ENCODE data around the gene TEX14.

TEX14 gene, protein sequence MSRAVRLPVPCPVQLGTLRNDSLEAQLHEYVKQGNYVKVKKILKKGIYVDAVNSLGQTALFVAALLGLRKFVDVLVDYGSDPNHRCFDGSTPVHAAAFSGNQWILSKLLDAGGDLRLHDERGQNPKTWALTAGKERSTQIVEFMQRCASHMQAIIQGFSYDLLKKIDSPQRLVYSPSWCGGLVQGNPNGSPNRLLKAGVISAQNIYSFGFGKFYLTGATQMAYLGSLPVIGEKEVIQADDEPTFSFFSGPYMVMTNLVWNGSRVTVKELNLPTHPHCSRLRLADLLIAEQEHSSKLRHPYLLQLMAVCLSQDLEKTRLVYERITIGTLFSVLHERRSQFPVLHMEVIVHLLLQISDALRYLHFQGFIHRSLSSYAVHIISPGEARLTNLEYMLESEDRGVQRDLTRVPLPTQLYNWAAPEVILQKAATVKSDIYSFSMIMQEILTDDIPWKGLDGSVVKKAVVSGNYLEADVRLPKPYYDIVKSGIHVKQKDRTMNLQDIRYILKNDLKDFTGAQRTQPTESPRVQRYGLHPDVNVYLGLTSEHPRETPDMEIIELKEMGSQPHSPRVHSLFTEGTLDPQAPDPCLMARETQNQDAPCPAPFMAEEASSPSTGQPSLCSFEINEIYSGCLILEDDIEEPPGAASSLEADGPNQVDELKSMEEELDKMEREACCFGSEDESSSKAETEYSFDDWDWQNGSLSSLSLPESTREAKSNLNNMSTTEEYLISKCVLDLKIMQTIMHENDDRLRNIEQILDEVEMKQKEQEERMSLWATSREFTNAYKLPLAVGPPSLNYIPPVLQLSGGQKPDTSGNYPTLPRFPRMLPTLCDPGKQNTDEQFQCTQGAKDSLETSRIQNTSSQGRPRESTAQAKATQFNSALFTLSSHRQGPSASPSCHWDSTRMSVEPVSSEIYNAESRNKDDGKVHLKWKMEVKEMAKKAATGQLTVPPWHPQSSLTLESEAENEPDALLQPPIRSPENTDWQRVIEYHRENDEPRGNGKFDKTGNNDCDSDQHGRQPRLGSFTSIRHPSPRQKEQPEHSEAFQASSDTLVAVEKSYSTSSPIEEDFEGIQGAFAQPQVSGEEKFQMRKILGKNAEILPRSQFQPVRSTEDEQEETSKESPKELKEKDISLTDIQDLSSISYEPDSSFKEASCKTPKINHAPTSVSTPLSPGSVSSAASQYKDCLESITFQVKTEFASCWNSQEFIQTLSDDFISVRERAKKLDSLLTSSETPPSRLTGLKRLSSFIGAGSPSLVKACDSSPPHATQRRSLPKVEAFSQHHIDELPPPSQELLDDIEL (N-terminal part only)

DNA sequence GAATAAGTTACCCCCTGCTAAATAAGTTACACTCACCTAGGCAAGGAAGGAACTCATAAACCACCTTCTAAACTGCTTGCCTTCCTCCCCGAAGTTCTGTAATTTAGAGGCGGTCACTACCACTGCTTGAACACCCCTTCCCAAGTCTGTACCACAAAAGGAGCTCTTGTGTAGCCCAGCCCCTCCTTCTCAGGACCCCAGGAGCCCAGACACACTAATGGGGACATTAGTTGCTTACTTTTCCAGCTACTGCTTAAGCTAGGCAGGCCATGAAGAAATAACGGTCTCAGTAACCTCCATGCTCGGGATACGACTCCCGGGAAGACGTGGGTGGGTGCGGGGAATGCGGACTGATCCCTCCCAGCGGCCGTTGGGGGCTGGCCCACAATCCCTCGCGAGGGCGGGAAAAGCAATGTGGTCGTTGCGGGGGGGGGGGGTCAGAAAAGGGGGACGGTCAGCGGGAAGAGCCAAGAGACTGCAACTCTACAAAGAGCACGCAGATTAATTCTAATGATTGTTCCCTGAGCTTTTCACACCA is at the start of gene TEX14:
Gene TEX14, minus strand, starts transcription at position 345 of the 538 bp plus-strand sequence. CDS start 40,044 bp downstream, outside the sequence.
- in situ Hi-C loops (cut with MboI; ENCODE audit: low sequenced_read_pairs), result no loop called here

DNA sequence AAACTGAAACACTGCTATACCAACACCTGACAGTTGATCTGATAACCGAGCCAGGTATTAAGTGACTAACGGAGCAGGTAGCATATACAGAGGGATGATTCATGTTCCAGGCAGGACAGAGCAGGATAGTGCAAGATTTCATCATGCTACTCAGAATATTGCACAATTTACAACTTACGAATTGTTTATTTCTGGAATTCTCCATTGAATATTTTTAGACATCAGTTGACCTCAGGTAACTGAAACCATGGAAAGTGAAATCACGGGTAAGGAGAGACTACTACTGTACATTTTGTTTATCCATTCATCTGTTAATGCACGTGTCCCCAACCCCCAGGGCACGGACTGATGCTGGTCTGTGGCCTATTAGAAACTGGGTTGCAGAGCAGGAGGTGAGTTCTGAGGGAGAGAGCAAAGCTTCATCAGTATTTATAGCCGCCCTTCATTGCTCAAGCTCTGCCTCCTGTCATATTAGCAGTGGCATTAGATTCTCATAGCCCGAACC is 49.3 kb upstream of the TEX14 start:
- in situ Hi-C loops (cut with MboI; ENCODE audit: low sequenced_read_pairs), result no loop called here

DNA sequence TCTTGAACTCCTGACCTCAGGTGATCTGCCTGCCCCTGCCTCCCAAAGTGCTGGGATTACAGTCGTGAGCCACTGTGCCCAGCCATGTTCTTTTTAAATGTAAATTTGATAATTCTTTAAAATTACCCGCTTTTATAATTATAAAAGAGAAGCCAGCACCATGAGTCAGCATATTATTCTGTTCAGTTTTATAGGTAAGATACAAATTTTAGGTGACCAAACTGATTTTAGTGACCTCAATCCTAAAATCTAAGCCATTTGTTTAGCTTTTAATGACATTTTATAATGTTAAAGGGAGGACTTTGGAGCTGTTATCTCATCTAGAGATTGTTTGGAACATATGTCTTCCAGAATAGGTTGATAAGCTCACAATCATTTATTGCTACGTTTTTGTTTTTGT is 43.0 kb upstream of the TEX14 start:
- in situ Hi-C loops (cut with MboI; ENCODE audit: low sequenced_read_pairs), result no loop called here

DNA sequence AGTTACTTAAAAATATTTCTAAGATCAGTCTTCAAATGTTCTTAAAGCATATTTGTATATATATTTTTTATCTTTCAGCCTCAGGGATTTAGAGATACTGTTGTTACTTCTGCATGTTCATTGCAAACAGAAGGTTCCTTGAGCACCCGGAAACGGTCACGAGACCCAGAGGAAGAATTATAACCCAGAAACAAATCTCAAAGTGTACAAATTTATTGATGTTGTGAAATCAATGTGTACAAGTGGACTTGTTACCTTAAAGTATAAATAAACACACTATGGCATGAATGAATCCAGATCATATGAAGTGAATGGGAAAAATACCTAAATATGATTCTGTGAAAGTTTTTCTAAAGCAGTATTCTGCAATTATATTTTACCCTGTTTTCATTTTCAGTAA is 42.2 kb upstream of the TEX14 start:
- in situ Hi-C loops (cut with MboI; ENCODE audit: low sequenced_read_pairs), result no loop called here

DNA sequence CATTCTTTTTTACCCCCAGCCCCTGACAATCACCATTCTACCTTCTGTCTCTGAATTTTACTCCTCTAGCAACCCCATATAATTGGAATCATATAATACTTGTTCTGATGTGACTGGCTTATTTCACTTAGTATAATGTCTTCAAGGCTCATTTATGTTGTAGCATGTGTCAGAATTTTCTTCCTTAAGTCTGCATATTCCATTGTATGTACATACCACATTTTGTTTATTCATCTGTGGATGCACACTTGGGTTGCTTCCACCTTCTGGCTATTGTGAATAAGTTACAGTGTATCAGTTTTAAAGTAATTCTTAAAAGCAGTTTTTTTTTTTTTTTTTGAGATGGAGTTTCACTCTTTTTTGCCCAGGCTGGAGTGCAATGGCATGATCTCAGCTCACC is 39.1 kb upstream of the TEX14 start:
- in situ Hi-C loops (cut with MboI; ENCODE audit: low sequenced_read_pairs), result no loop called here

DNA sequence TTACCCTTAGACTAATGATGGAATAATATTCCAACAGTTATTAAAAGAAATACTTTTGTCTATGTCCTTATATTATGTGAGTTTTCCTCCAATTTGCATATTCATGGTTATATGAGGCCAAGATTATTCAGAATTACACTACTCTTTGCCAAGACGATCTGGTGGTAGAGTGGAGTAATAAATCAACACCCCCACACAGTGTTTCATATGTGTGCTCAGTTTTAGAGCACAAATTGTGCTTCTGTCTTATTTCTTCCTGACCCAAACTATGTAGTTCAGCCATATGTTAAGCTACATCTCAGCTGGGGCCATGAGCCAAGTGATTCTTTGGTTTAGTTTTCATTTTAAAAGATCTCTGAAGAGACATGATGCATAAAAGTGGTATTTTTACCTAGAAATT is 37.0 kb upstream of the TEX14 start:
- in situ Hi-C loops (cut with MboI; ENCODE audit: low sequenced_read_pairs), result no loop called here

DNA sequence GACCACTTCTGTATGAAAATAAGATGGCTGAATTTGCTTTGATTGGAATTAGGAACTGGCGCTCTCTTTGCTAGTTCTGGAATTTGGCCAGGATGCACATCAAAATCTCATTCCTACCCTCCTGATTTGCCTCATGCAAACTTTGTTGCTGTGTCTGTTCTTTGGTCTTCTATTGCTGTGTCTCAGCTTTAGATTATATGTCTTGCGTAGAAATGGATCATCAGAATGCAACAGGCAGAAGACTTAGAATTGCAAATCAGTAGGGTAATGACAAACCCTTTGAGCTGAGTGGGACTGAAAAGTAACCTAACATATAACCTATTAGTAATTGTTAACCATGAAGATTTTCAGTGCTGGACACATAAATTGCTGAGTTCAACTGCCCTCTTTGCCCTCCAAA is 30.9 kb upstream of the TEX14 start:
- in situ Hi-C loops (cut with MboI; ENCODE audit: low sequenced_read_pairs), result no loop called here

DNA sequence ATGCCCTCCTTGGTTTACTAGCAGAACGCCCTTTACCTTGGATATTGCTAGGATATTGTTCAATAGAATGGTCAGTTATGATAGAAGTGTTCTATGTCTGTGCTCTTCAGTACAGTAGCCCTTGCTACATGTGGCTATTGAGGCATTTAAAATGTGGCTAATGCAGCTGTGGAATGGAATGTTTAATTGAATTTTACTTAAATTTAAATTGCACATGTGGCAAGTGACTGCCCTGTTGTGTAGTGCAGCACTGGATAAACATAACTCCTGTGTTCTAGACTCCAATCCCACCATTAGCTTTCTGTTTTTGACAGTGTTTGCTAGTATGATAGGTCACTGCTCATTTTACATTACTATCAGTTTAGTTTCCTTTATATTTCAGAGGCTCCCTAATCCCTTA is 30.4 kb upstream of the TEX14 start:
- in situ Hi-C loops (cut with MboI; ENCODE audit: low sequenced_read_pairs), result no loop called here

DNA sequence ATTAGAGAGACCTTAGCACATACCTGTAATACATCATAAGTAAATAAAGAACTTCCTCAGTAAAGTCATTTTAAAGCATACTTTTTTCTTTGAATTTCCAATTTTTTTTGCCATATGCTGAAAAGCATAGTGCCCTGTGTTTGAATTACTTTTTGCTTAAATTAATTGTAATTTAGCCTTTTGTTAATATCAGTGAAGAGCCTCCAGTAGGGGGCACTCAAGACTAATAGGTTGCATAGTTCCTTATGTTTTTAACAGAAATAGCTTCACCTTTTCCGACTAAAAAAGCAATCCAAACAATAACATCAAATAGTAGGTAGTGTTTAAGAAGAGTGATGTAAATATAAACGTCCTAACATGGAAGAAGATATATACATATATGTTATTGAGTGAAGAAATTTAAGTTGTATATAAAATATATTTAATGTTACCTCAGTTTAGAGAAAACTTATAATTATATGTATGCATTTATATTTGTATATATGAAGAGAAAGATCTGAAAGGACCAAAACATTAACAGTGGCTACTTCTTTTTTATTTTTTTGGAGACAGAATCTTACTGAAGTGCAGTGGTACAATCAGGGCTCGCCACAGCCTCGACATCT is 19.2 kb upstream of the TEX14 start:
- in situ Hi-C loops (cut with MboI; ENCODE audit: low sequenced_read_pairs), result no loop called here

DNA sequence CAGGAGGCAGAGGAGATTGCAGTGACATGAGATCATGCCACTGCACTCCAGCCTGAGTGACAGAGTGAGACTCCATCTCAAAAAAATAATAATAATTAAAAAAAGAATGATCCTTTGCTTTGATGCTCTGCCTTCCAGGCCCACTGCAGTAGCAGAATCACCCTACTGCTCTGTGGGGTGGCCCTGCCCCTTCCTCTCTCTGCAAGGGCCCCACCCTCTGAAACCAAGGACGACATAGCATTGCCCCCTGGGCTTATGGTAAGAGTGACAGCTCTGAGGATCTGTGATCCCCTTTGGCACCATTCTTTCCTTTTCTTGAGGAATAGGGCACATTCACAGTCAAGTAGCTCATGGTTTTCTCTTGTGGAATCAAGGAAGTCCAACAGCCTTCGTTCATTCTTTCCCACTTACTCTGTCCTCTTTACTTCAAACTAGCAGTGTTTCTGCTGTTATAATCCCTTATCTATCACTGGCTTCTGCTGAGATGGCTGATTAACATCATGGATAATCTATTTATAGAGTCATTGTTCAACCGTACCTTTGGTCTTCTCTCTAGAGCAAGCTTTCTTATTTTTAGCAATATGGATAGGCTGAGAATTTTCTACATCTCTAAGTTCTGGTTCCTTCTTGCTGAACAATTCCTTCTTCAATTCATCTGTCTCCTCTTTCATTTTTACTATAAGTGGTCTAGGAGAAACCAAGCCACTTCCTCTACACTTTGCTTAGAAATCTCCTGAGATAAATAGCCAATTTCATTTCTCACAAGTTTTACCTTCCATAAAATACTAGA is 14.7 kb upstream of the TEX14 start:
- in situ Hi-C loops (cut with MboI; ENCODE audit: low sequenced_read_pairs), result loop anchor here (10.0 kb wide), 1 partner anchor 298 kb away; no protein-coding TSS in a partner anchor

DNA sequence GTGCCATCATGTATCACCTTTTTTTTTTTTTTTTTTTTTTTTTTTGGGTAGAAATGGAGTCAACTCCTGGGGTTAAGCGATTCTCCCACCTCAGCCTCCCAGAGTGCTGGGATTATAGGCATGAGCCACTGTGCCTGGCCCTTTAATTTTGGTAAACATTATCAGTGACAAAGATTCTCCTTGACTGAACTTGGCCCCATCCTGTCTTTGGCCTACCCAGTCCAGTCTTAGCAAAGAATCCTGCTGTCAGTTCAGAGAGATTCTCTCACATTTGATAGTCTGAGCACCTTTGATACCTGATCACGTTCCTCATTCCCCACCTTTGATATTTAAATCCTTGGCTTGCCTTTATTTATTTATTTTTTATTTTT is 12.1 kb upstream of the TEX14 start:
- in situ Hi-C loops (cut with MboI; ENCODE audit: low sequenced_read_pairs), result loop anchor here (10.0 kb wide), 1 partner anchor 301 kb away; no protein-coding TSS in a partner anchor

DNA sequence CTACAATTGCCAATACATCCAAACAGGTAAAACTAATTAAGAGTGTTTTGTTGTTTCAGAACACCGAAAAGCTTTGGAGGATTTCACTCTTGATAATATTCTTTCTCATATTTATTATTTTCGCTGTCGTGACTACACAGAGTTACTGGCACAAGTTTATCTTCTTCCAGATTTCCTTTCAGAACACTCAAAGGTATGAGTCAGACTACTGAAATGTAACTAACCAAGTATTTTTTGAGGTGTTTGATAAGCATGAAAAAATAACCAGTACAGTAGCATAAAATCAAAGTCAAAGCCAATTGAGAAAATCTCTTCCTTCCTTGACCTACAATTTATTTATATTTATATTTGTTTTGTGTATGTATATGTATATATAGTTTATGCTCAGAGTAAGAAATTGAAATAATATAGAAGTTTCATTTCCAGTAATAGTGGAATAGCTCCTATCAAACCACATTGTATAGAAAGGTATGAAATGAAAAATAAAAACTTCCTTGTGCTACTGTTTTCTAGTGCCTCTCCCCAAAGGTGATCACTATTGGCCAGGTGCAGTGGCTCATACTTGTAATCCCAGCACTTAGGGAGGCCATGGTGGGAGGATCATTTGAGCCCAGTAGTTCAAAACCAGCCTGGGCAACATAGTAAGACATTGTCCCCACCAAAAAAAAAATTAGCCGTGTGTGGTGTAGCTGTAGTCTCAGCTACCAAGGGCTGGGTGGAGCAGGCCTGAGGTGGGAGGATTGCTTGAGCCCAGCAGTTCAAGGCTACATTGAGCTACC is 11.5 kb upstream of the TEX14 start:
- in situ Hi-C loops (cut with MboI; ENCODE audit: low sequenced_read_pairs), result loop anchor here (10.0 kb wide), 1 partner anchor 301 kb away; no protein-coding TSS in a partner anchor

DNA sequence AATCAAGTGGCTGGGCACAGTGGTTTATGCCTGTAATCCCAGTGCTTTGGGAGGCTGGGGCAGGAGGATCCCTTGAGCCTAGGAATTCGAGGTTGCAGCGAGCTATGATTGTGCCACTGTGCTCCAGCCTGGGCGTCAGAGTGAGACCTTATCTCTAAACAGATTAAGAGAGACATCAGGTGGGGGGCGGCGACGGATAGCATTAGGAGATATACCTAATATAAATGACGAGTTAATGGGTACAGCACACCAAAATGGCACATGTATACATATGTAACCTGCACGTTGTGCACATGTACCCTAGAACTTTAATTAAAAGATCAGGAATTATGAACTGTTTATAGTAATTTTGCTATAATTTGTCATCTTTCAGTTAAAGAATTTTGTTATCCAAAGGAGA is 10.9 kb upstream of the TEX14 start:
- in situ Hi-C loops (cut with MboI; ENCODE audit: low sequenced_read_pairs), result loop anchor here (10.0 kb wide), 1 partner anchor 302 kb away; no protein-coding TSS in a partner anchor

DNA sequence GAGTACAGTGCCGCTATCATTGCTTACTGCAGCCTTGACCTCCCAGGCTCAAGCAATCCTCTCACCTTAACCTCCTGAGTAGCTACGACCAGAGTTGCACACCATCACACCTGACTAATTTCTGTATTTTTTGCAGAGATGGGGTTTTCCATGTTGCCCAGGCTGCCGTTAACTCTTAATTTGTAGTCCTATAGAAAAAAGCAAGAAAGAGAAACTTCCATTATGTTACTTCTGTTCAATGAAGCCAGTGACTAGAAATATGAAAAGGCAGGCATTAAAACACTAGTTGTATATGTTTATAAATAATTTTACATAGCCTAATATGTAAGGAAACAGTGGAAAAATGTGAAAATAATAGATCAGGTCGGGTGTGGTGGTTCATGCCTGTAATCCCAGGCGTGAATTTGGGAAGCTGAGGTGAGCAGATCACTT is 10.2 kb upstream of the TEX14 start:
- in situ Hi-C loops (cut with MboI; ENCODE audit: low sequenced_read_pairs), result loop anchor here (10.0 kb wide), 1 partner anchor 303 kb away; no protein-coding TSS in a partner anchor

DNA sequence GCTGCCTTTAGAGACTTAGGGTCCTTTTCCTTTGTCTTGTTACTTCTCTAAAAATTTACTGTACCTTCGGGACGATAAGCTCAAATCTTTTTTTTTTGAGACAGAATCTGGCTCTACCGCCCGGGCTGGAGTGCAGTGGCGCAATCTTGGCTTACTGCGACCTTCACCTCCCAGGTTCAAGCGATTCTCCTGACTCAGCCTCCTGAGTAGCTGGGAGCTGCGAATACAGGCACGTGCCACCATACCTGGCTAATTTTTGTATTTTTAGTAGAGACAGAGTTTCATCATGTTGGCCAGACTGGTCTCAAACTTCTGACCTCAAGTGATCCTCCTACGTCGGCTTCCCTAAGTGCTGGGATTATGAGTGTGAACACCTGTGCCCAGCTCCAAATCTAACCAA is 7.9 kb upstream of the TEX14 start:
- in situ Hi-C loops (cut with MboI; ENCODE audit: low sequenced_read_pairs), result loop anchor here (10.0 kb wide), 1 partner anchor 305 kb away; no protein-coding TSS in a partner anchor

DNA sequence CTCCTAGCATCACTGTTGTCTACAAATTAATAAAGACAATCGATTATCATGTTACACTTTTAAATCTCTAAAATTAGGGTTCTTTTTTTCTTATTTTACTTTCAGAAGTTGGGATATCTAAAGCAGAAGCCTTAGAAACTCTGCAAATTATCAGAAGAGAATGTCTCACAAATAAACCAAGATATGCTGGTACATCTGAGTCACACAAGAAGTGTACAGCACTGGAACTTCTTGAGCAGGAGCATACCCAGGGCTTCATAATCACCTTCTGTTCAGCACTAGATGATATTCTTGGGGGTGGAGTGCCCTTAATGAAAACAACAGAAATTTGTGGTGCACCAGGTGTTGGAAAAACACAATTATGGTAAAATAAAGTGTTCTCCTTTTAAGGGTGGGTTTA is 3.0 kb upstream of the TEX14 start:
- in situ Hi-C loops (cut with MboI; ENCODE audit: low sequenced_read_pairs), result no loop called here

DNA sequence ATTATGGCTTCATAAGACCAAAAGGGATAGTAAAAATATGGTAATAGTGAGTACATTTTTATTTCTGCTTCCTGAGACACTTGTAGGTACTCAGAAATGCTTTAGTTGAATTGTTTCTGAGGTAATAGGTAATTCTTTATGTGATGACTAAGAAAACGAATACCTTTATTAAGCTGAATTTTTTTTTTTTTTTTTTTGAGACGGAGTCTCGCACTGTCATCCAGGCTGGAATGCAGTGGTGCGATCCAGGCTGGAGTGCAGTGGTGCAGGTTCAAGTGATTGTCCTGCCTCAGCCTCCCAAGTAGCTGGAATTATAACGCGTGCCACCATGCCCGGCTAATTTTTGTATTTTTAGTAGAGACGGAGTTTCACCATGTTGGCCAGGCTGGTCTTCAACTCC is 2.5 kb upstream of the TEX14 start:
- in situ Hi-C loops (cut with MboI; ENCODE audit: low sequenced_read_pairs), result no loop called here

DNA sequence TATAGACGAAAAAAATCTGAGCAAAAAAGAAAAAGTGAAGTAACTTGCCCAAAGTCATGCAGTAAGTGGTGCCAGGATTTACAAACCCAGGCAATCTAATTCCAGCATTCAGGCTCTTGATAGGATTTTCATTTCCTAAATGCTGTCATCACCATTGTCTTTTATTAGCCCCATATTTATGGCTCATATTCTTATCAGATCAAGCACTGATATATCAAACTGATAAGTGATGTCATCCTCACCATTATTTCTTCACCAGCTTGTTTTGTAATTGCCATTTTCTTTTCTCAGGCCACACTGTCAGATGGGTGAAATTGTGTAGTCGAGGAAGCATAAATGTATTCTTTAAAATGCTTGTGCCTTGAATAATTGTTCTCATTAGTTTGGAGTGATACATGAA is 1.9 kb upstream of the TEX14 start:
- in situ Hi-C loops (cut with MboI; ENCODE audit: low sequenced_read_pairs), result no loop called here

Data from HL-60/S4 (cell line).